Measurements from ENCODE around the gene DCLRE1C. TPM values are rescaled to one million over a fixed set of nuclear protein-coding genes. Genes with fewer than 3 reads are reported as not detected.
"Not testable (repeated sequence)": the region's sequence is repeated elsewhere in the genome, so short reads cannot be mapped to it uniquely, and the experiment has no call there.

The DCLRE1C gene
- total RNA-seq, 2 experiments from 2014 or later: 50.2 to 81.3 TPM

DNA sequence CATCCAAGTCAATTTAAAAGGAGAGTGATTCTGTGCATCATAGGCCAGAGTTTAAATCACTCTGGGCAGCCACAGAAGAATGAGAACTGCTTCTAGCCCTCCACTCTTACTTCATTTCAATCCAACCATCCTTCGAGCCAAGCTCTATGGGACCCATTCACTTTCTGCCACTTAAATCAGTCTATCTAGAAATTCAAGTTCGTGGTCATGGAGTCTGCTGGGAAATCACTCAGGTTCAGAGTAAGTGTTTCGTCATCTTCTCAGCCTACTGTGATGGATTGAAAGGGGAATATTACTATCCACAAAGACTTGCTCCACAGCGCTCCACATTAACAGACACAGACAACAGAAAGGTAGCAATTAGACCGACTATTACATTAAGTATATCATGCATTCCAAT lies 4.6 kb downstream of the DCLRE1C start:
- POLR2A ChIA-PET: interaction anchor here (0.6 to 1.7 kb wide), 3 partner anchors 9 to 56 kb away, joined by 3 to 7 read pairs (median 4); partner anchors contain the start of gene MEIG1
- H3K9me3 ChIP-seq (ENCODE audit: low read length): no peaks in the 10 kb centered on the region
- H3K36me3 ChIP-seq (ENCODE audit: insufficient read depth, low read length): peaks cover 83% of the 10 kb centered on the region
- H3K4me1 ChIP-seq (ENCODE audit: insufficient read depth, low read length, poor library complexity, severe bottlenecking): peaks cover 25% of the 10 kb centered on the region
- H2AFZ ChIP-seq (ENCODE audit: low read length): no peak overlapping the region
- no peaks in the 10 kb centered on the region for H3K9me2 ChIP-seq (ENCODE audit: insufficient read depth, low read length)
- no peak overlapping the region for H3K4me2 ChIP-seq (ENCODE audit: low read length)
- H3K27ac ChIP-seq (ENCODE audit: low read depth, low read length, poor library complexity, severe bottlenecking): no peak overlapping the region
- CTCF ChIA-PET (ENCODE audit: unreplicated experiment): no interaction called here
- TF ChIP-seq CTCF (conservative IDR thresholded peaks at IDR 0.05; ENCODE audit: low read length) (no peak), EZH2phosphoT487 (IDR thresholded peaks at IDR 0.05; ENCODE audit: borderline replicate concordance, low read depth, low read length) (no peak)
- BruUV-seq (replicated peaks): no TSS peak
- H4K20me1 ChIP-seq (ENCODE audit: insufficient read depth, low read length): peaks cover 18% of the 10 kb centered on the region
- H3K4me3 ChIP-seq (ENCODE audit: low read depth, low read length, poor library complexity, severe bottlenecking): no peak overlapping the region
- H3K79me2 ChIP-seq (ENCODE audit: insufficient read depth, low read depth, low read length): peaks cover 86% of the 10 kb centered on the region
- no peak for DNase-seq (ENCODE audit: low spot score)
- intact Hi-C loops (cut with micrococcal nuclease; ENCODE audit: unreplicated experiment): no loop called here

DNA sequence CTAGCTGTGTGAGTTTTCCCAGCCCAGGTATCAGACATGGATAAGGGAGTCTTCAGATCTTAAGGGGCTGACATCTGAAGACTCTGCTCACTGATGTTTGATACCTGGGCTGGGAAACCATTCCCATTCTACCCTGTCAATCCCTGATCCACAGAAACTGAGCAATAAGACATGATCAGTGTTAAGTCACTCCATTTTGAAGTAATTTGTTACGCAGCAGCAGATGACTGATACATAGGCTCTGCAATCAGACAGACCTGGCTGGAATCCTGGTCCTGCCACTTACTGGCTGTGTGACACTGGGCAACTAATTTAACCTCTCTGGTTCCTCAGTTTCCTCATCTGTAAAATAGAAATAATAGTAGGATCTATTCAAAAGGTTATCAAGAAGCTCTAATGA lies 6.6 kb downstream of the DCLRE1C start:
- CTCF ChIA-PET (ENCODE audit: unreplicated experiment): no interaction called here
- no peak for DNase-seq (ENCODE audit: low spot score)
- Histone ChIP-seq H3K36me3 (ENCODE audit: insufficient read depth, low read length) (peaks cover 97% of the 10 kb centered on the region), H3K9me2 (ENCODE audit: insufficient read depth, low read length) (no peaks in the 10 kb centered on the region), H3K4me1 (ENCODE audit: insufficient read depth, low read length, poor library complexity, severe bottlenecking) (peaks cover 26% of the 10 kb centered on the region), H3K4me3 (ENCODE audit: low read depth, low read length, poor library complexity, severe bottlenecking) (no peak overlapping the region), H3K79me2 (ENCODE audit: insufficient read depth, low read depth, low read length) (peaks cover 74% of the 10 kb centered on the region), H4K20me1 (ENCODE audit: insufficient read depth, low read length) (peaks cover 18% of the 10 kb centered on the region), H3K4me2 (ENCODE audit: low read length) (no peak overlapping the region), H3K9me3 (ENCODE audit: low read length) (no peaks in the 10 kb centered on the region), H3K27ac (ENCODE audit: low read depth, low read length, poor library complexity, severe bottlenecking) (no peak overlapping the region), H2AFZ (ENCODE audit: low read length) (no peak overlapping the region)
- TF ChIP-seq EZH2phosphoT487 (IDR thresholded peaks at IDR 0.05; ENCODE audit: borderline replicate concordance, low read depth, low read length): no peak
- TF ChIP-seq CTCF (conservative IDR thresholded peaks at IDR 0.05; ENCODE audit: low read length): no peak
- POLR2A ChIA-PET: no interaction called here
- intact Hi-C loops (cut with micrococcal nuclease; ENCODE audit: unreplicated experiment): no loop called here
- no TSS peak for BruUV-seq (replicated peaks)

DNA sequence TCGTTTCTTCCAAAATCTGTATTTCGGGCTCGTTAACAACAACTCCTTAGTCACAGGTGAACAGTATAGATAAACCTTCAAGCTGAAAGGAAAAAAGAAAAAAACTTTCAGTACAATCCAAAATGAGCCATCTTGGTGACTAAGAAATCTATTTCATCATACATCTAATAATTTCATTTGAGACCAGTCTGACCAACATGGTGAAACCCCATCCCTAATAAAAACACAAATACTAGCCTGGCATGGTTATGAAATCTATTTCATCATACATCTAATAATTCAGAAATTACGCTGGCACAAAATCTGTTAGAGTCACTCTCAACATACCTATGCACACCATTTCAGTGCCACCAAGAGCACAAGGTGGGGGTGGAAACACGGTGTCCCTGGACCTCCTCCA lies 8.8 kb downstream of the DCLRE1C start:
- TF ChIP-seq EZH2phosphoT487 (IDR thresholded peaks at IDR 0.05; ENCODE audit: borderline replicate concordance, low read depth, low read length) (no peak), CTCF (conservative IDR thresholded peaks at IDR 0.05; ENCODE audit: low read length) (no peak)
- Histone ChIP-seq H3K9me2 (ENCODE audit: insufficient read depth, low read length) (no peaks in the 10 kb centered on the region), H3K36me3 (ENCODE audit: insufficient read depth, low read length) (peaks cover 97% of the 10 kb centered on the region), H3K79me2 (ENCODE audit: insufficient read depth, low read depth, low read length) (peaks cover 57% of the 10 kb centered on the region), H3K4me2 (ENCODE audit: low read length) (no peak overlapping the region), H3K4me3 (ENCODE audit: low read depth, low read length, poor library complexity, severe bottlenecking) (no peak overlapping the region), H4K20me1 (ENCODE audit: insufficient read depth, low read length) (peaks cover 15% of the 10 kb centered on the region), H3K4me1 (ENCODE audit: insufficient read depth, low read length, poor library complexity, severe bottlenecking) (peaks cover 13% of the 10 kb centered on the region), H3K27ac (ENCODE audit: low read depth, low read length, poor library complexity, severe bottlenecking) (no peak overlapping the region), H3K9me3 (ENCODE audit: low read length) (no peaks in the 10 kb centered on the region), H2AFZ (ENCODE audit: low read length) (no peak overlapping the region)
- DNase-seq (ENCODE audit: low spot score): no peak
- no TSS peak for BruUV-seq (replicated peaks)
- POLR2A ChIA-PET: no interaction called here
- intact Hi-C loops (cut with micrococcal nuclease; ENCODE audit: unreplicated experiment): no loop called here
- CTCF ChIA-PET (ENCODE audit: unreplicated experiment): no interaction called here

DNA sequence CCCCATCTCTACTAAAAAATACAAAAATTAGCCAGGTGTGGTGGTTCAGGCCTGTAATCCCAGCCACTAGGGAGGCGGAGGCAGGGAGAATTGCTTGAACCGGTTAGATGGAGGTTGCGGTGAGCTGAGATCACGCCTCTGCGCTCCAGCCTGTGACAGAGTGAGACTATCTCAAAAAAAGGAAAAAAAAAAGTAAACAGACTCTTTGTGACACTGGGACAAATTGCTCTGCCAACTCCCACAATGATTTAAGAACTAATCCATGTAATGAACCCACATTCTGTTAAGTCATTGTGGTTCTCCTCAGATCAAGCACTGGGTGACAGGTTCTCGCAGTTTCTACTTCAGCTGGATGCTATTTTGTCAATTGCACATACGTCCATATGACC lies 11.0 kb downstream of the DCLRE1C start:
- H3K4me3 ChIP-seq (ENCODE audit: low read depth, low read length, poor library complexity, severe bottlenecking); H4K20me1 ChIP-seq (ENCODE audit: insufficient read depth, low read length); H2AFZ ChIP-seq (ENCODE audit: low read length); intact Hi-C loops (cut with micrococcal nuclease; ENCODE audit: unreplicated experiment); H3K4me2 ChIP-seq (ENCODE audit: low read length); BruUV-seq (replicated peaks); H3K9me3 ChIP-seq (ENCODE audit: low read length); H3K9me2 ChIP-seq (ENCODE audit: insufficient read depth, low read length); H3K27ac ChIP-seq (ENCODE audit: low read depth, low read length, poor library complexity, severe bottlenecking); CTCF ChIA-PET (ENCODE audit: unreplicated experiment); DNase-seq (ENCODE audit: low spot score): not testable (repeated sequence)
- Histone ChIP-seq H3K36me3 (ENCODE audit: insufficient read depth, low read length) (peaks cover 97% of the 10 kb centered on the region), H3K4me1 (ENCODE audit: insufficient read depth, low read length, poor library complexity, severe bottlenecking) (peaks cover 13% of the 10 kb centered on the region), H3K79me2 (ENCODE audit: insufficient read depth, low read depth, low read length) (peaks cover 46% of the 10 kb centered on the region)
- POLR2A ChIA-PET: interaction anchor here (1.5 kb wide), 1 partner anchor 10 kb away, joined by 5 read pairs; no protein-coding TSS in a partner anchor

Measured in OCI-LY7 (cell line).